CD4-positive, alpha-beta T cell treated with Interleukin-17A for 1 hour (primary cell): ENCODE measurements around the gene ANAPC4.
"Not testable (repeated sequence)": the region's sequence is repeated elsewhere in the genome, so short reads cannot be mapped to it uniquely, and the experiment has no call there.

Experiments
- DNase-seq: peaks from one replicate; pipeline ENCODE4 v3.0.0-alpha.2; 2020

ANAPC4 gene, protein sequence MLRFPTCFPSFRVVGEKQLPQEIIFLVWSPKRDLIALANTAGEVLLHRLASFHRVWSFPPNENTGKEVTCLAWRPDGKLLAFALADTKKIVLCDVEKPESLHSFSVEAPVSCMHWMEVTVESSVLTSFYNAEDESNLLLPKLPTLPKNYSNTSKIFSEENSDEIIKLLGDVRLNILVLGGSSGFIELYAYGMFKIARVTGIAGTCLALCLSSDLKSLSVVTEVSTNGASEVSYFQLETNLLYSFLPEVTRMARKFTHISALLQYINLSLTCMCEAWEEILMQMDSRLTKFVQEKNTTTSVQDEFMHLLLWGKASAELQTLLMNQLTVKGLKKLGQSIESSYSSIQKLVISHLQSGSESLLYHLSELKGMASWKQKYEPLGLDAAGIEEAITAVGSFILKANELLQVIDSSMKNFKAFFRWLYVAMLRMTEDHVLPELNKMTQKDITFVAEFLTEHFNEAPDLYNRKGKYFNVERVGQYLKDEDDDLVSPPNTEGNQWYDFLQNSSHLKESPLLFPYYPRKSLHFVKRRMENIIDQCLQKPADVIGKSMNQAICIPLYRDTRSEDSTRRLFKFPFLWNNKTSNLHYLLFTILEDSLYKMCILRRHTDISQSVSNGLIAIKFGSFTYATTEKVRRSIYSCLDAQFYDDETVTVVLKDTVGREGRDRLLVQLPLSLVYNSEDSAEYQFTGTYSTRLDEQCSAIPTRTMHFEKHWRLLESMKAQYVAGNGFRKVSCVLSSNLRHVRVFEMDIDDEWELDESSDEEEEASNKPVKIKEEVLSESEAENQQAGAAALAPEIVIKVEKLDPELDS

DNA sequence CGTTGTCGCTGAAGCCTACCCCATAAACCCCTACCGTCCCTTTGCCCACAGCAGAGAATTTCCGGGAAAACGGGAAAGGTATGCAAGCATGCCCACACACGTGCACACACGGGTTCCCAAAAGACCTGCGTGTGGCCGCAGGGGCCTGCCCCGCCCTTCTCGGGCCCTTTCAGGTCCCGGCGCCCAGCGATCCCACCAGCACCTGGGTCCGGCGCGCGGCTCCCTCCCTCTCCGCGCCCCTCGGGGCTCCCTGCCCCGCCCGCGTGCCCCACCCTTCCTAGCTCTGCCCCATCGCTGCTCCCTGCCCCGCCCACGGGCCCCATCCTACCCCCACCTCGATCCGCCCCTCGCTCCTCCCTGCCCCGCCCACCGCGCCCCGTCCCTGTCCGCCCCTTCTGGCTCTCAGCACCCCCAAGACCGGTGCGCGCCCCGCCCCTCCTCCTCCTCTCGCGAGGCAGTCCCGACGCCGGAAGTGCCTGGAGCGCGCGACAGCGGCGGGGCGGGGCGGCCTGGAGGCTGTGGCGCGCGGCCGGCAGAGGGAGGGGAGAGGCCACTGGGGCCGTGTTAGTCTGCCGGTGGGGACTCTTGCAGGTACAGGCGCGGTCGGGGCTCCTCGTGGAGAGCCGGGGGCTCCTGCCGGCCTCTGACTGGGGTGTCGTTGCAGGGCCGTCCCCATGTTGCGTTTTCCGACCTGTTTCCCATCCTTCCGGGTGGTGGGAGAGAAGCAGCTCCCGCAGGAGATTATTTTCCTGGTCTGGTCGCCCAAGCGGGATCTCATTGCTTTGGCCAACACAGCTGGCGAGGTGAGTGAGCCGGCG, at the start of gene ANAPC4:
Gene ANAPC4, plus strand, starts transcription at position 510 of the 818 bp plus-strand sequence. Its CDS starts 165 bp downstream, at position 675.
- peak; percentile 97 for DNase-seq

DNA sequence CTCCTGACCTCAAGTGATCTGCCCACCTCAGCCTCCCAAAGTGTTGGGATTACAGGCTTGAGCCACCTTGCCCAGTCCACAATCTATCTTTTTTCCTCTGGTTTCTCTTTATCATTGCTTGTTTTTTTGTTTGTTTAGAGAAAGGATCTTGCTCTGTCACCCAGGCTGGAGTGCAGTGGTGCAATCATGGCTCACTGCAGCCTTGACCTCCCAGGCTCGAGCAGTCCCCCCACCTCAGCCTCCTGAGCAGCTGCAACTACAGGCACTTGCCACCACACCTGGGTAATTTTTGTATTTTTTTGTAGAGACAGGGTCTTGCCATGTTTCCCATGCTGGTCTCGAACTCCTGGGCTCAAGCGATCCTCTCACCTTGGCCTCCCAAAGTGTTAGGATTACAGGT, 48.6 kb upstream of the ANAPC4 start:
- DNase-seq = not testable (repeated sequence)

DNA sequence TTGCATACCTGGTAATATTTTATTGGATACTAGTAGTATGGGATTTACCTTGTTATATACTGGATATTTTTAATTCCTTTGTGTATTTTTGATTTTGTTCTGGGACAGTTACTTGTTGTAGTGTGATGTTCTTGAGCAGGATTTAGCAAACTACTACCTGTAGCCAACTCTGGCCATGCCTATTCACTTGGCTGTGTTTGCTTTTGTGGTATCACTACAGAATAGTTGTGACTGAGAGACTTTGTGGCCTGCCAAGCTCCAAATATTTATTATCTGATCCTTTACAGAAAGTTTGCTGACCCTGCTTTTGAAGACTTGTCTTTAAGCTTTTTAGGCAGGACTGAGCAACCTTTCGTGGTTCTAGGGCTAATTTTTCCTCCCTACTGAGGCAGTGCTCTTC, 46.7 kb upstream of the ANAPC4 start:
- DNase-seq = no peak

DNA sequence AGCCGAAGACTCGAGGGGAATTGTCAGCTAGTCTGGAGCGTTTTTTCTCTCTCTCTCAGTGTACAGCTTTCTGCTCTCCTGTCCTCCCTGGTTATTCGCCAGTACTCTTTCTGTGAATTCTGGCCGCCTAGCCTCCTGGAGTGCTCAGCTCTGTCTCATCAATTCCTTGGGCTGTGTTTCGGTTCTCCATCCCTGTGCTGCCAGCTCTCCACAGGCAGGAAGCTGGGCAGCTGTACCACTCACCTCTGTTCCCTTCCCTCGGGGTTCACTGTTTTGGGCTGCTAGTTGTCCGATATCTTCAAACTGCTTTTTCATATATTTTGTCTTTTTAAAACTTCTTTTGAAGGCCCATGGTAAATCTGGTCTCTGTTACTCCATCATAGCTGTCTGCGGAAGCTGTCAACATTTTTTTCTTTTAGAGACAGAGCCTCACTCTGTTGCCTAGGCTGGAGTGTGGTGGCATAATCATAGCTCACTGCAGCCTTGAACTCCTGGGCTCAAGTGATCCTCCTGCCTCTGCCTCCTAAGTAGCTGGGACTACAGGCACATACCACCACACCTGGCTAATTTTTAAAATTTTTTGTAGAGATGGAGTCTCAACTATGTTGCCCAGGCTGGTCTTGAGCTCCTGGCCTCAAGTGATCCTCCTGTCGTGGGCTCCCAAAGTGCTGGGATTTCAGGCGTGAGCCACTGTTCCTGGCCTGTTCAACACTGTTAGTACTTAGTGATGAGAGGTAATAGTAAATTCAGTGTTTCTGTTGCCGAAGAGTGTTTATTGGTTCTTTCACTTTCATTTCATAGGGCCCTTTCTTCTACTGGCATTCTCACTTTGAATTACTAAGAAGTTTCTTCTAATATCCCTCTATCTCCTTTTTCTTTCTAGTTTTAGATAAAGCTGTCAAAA, 45.9 kb upstream of the ANAPC4 start:
- DNase-seq = peak; percentile 26

DNA sequence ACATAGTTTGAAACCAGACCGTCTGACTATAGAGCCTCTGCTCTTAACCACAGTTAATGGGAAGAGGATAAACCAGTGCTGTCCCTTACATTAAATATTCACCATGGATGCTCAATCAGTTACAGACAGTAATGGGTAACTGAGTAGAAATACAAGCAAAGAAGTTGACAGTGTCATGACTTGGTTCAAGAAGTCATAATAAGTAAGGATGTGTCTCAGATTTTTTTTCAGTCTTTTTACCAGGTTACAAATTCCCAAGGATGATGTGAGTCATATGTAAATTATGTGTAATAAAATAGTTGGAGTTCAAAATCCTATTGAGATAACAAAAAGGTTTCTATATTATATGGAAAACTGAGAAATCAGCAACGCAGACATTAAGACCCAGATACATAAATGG, 33.4 kb upstream of the ANAPC4 start:
- no peak for DNase-seq

DNA sequence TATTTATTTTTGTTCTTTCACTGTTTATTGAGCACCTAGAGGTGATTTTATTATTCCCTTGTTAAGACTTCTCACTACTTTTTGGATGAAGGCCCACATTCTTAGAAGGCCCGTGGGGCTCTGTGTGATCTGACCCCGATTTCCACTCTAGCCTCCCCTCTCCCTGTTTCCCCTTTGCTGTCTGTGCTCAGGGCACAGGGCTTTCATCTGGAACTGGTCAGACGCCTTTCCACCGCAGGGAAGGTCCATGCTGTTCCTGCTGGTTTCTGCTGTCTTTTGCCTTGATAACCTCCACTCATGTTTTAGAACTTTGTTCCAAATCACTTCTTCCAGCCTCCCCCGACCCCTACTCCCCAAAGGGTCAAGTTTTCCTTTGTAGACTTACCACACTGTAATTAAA, 31.3 kb upstream of the ANAPC4 start:
- DNase-seq = no peak

DNA sequence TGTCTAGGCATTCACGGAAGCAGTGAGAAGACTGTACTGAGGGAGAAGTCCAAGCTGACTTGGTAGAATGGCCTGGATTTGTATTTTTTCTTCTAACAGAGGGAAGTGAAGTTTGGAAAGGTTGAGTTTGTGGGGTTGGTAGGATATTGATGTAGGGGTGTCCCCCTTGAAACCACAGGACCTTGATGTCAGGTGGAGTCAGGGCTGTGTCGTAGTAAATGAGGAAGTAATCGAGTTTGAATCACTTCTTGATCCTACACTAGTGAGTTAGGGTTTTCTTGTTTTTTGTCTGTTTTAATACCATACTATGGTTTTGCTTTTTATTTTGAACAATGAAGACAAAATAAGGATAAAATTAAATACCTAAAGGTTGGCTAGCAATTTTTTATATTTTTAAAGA, 30.1 kb upstream of the ANAPC4 start:
- no peak for DNase-seq

DNA sequence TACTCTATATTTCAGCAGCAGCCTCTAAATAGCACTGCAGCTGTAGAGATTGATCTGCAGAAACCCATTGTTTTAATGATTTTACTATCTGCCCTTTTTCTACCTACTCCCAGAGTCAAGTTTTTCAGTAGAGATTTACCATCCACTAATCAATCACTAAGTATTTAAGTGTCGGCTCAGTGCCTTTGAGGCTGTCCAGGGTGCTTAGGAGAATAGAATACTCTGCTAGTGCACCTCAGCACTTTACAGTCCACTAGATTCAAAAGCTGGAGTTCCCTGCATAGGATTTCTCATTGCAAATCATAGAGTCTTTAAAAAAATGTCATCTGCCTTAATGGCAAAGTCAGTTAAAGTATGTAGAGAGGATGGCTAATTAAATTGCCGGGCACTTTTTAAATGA, 29.6 kb upstream of the ANAPC4 start:
- no peak for DNase-seq

DNA sequence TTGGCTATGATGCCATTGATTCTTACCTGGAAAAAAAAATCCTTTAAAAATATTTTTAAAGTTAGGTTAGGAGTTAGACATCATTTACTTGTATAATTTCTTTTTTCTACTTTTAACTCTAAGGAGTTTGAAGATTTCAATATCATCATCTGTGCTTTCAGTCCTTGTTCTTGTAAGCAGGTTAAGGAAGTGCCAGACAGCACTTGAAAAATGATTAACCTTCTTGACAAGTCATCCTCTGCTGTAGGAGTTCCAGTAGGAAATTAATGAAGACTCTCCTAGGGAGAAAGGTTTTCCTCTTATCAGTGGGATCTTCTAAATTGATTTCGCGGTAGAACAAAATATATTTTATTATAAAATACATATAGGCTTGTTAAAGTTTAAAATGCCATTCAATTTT, 29.1 kb upstream of the ANAPC4 start:
- DNase-seq = no peak

DNA sequence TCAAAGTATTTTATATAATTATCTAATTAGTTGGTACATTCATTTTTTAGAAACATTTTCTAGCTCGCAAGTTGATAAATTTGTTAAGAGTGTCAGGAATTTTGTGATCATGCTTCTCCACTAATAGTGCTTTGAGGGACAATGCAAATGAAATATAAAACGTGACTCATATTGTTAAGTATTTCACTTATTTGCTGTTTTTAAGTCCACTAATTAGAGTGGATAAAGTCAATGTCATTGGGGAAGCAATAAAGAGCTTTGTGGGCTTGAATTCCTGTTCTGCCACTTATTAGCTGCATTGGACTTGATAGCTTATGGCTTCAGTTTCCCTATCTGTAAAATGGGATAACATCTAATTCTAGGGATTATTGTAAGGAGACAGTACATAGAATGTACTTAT, 26.5 kb upstream of the ANAPC4 start:
- no peak for DNase-seq

DNA sequence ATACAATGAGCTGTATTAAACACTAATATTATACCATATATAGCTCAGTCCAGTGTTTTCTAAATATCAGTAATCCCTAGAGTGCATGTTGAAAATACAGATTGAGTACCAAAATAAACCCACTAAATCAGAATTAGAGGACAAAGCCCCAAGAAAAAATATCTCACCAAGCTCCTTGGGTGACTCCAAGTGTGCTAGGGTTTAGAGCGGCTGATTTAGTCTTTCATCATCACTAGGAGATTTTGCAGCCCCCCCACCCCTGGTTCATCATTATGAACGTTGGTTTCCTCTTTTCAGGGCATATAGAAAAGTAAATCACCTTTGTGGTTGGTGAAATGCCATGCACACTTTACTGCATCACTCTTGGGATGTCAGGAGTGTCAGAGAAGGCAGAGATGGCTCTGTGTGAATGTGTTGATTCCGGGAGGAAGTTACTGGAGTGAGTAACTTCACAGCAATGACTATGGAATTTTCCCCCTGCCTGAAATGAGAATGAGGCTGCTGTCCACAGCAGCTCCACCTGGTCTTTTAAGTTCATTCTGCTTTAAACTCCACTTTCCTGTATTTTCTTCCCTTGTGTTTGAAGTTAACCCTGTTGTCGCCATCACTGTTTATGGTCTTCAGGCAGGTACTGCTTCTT, 25.2 kb upstream of the ANAPC4 start:
- no peak for DNase-seq

DNA sequence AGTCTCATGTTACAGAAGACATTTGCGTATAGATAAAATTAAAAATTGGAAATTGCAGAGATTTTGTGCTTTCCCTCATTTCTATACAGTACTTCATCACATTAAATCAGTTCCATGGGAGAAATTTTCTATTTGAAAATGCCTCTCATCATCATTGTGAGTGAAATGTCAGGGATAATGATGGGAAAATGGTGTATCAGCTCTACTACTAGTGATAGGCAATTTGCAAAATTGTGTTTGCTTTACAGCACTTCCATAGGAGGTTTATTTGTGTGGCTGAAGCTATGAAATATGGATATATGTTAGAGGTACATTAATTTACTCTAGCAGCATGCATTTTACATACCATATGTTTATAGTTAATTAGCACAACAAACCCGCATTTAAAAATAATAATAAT, 21.0 kb upstream of the ANAPC4 start:
- no peak for DNase-seq

DNA sequence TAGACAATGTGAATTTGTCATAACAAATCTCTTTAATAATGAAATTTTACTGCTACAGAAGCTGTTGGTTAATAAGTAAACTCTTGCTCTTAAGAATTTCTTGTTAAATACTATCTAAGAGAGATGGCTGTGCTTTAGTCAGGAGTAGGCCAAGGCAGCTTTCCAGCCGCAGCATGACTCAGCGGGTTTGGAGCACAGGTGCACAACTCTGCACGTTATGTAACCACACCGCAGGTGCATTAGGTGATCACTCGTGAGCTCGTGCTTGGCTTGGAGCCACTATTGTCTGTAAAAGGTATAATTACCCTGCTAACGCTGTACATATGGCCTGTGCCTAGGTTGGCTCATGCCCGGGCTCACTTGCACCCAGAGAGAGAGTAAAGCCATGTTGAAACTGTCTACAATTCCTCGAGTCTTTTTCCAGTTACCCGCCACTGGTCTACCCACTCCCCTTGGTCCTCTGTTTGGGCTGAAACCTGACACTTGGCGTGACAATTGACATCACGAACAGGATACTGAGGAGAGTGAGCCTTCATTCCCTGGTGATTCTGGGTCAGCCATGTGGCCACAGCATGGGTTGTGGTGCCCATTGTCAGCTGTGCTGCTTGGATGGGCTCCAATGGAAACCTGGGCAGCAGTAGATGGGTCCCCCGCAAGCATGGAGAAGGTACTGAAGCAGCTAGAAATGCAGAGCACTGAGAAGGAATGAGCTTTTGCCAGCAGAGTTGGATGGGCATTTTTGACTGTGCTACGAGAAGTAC, 18.4 kb upstream of the ANAPC4 start:
- no peak for DNase-seq

DNA sequence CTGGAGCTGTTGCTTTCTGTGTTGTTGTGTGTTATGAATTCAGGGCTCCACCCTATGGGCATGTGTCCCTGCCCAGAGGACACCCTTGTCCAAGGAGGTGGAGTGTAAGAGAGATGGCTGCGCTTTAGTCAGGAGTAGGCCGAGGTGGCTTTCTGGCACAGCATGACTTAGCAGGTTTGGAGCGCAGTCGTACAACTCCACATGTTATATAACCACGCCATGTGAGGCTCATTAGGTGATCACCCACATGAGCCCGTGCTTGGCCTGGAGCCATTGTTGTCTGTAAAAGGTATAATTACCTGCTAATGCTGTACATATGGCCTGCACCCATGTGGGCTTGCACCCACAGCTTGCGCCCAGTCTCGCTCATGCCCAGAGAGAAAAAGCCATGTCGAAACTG, 15.8 kb upstream of the ANAPC4 start:
- DNase-seq = no peak

DNA sequence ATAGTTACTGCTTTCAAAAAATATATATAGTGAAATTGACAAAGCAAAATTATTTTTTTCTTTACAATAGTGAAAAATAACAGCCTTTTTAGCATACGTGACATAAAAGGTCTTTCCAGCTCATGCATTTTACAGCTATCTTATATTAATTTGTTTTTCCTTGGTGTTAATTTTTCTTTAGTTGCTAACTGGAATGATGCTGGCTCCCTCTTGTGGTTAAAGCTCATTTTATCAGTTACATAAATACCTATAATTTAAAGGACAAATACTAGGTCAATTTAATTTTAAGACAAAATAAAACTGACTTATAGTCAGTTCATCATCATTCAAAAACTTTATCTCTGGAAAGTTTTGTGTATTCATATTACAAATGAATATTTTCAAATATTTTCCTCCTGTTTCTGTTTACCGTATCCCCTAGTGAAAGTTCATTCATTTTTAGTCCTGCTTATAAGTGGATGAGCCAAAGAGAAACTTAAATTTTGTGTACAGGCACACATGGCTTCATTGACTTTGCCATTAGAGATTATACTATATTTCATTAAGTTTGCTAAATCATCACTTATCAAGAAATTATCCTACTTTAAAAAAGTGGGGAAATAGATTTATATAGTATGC, 9.9 kb upstream of the ANAPC4 start:
- DNase-seq = peak; percentile 51

DNA sequence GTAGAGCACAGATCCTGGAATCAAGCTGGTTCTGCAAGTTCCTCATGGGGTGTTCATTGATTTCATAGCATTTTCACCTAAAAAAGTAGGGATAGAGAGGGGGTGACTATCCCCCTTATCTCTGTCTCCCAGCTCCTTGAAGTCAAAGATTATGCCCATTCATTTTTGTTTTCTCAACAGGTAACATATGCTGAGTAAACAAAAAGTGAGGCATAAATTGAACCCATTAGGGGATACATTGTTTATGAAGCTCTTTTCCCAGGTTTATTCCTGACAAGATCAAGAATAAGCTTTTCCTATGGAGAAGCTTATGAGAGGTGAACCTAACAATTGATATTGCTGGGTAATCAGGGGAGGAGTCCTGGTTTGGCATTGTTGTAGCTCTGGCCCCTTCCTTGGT, 9.2 kb upstream of the ANAPC4 start:
- DNase-seq = no peak

DNA sequence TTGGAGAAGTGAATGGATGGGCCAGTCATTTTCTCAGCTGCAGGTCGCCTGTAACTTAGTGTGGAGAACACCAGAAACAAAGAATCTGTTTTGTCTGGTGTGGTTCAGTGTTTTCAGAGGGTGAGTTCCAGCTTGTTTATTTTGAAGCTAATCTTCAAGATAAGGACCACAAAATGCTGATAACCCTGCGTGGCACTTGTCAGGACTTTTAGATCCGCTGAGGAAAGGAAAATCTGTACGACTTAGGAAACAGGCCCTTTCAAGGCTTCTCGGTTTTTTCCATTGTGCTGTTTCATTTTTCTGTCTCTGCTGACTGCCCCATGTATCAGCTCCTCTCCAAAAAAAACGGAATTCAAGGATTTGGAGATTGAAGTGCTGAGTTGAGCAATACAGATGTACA, 8.7 kb upstream of the ANAPC4 start:
- DNase-seq = no peak

DNA sequence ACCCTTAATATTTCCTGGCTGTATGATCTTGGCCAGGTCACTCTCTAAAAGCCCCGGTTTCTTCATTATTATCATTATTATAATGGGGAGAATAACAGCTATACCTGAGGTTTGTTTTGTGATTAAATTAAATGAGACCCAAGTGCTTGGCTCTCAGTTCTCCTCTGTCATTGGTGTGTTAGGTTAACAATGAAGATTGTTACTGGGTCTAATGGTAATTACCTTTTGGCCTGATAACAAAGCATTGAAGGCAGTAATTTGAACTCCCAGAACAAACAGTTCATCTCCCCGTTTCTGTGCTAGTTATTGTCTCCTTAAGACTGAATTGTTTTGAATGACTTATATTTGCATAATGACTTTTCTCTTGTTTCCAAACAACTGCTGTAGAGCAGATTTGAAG, 6.8 kb upstream of the ANAPC4 start:
- no peak for DNase-seq

DNA sequence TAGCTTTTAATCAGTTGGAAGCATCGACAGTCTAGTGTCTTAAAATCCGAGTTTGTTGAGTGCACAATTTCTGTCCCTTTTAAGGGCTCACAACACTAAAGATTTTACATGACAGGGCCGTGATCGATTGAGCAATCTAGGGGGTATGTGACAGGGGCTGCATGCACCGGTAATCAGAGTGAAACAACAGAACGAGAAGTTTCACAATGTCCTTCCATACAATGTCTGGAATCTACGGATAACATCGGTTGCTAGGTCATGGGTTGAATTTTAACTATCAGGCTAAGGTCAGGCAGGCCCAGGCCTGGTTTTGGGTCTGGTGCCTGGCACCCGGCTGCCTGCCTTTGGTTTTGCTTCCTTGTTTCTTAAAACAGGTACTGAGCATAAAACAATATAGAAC, 4.5 kb upstream of the ANAPC4 start:
- DNase-seq = not testable (repeated sequence)
